T-helper 2 cell (primary cell): ENCODE data around the gene ARHGEF40.

Experiments
- DNase-seq, 5 experiments: peaks; one replicate each; pipeline versions ENCODE4 v3.0.0 to v3.0.0-alpha.2; 2012 to 2022

The ARHGEF40 gene

DNA sequence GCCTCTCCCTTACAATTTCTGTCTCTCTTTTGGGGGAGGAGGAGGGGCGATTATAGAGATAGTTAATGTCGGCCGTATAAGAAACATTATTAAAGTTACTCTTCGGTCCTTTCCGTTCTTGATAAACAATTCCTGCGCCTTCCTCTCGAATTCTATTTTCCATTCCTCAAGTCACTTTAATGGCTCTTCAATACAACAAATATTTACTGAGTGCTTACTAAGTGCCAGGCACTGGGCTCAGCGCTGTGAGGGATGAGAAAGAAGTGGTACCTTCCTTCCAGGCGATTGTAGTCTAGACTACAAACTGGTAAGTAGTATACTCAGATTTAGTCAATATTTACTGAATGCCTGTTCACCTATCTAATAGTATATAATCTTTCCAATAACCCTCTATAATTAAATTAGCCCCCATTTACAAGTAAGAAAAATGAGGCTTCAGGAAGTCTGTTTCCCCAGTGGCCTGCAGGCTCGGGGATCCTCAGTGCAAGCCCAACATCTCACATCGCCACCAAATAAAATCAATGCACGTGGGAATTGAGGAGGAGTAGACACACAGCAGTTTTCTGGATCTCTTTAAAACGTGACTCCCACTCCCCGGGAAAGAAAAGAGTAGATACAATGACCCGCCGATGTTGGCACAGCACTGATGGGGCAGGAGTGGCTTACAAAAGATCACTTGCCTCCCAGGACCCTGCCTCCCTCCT, 28.9 kb downstream of the ARHGEF40 start:
- no peak for DNase-seq

DNA sequence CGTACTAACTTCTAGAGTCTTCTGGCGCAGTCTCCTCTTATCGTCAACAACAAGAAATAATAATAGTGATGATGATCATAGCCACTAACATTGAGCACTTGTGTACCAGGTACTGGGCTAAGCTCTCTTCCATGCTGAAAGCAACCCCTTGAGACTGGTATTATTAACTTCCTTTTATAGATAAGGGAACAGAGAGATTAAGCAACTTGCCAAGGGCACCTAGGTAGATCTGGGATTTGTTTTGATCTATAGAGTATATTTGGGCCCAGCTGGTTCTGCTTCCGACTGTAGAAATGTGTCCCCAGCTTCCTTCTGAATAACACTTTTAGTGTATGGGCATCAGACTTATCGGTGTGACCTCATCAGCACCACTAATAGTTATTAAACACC, 29.5 kb downstream of the ARHGEF40 start:
- no peak for DNase-seq

DNA sequence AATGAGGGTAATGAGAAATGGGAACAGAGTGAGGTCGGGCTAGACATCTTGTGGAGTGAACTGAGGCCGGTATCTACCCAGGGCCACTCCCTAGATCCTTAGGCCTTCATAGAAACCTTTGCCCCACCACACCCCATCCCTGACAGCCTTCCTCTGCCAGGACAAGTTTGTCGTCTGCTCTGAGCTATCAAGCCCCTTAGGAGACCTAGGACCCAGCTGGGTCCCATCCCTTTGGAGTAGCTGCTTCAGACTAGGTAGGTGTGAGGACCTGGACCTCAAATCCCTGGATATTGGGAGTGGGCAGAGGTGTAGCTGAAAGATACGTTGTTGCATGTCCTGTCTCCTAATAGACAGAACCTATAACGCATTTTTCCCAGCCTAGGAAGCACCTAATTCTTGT, 30.8 kb downstream of the ARHGEF40 start, which contains the start of gene TMEM253:
TSS of gene TMEM253 (plus strand) at position 136 of the 400 bp plus-strand sequence. CDS start 278 bp downstream, outside the sequence.
- no peak for DNase-seq

DNA sequence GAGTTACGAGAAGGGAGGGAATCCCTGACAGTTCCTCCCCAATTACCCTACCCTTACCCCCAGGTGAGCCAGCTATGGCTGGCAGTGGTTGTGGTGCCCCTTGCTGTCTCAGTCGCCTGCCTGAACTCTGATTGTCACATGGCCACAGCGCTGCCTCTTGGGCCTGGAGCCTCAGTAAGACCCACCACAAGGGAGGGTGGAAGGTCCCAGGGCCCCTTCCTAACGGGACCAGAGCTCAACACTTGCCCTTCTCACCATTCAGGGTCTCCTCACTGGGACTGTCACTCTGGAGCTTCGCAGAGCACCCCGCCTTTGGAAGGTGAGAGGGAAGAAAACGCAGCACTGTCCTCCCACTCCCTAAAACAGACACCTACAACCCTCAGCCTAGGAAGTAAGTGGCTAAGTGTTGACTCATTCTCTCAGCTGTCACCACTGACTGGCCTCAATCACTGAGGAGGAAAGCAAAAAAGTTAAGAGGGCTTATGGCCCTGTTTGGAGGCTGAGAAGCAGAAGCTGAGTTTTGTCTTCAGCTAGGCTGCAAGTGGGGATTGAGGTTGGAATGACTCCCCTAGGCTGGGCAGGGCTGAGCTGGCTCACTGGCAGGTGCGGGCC, 31.8 kb downstream of the ARHGEF40 start:
- DNase-seq: no peak

DNA sequence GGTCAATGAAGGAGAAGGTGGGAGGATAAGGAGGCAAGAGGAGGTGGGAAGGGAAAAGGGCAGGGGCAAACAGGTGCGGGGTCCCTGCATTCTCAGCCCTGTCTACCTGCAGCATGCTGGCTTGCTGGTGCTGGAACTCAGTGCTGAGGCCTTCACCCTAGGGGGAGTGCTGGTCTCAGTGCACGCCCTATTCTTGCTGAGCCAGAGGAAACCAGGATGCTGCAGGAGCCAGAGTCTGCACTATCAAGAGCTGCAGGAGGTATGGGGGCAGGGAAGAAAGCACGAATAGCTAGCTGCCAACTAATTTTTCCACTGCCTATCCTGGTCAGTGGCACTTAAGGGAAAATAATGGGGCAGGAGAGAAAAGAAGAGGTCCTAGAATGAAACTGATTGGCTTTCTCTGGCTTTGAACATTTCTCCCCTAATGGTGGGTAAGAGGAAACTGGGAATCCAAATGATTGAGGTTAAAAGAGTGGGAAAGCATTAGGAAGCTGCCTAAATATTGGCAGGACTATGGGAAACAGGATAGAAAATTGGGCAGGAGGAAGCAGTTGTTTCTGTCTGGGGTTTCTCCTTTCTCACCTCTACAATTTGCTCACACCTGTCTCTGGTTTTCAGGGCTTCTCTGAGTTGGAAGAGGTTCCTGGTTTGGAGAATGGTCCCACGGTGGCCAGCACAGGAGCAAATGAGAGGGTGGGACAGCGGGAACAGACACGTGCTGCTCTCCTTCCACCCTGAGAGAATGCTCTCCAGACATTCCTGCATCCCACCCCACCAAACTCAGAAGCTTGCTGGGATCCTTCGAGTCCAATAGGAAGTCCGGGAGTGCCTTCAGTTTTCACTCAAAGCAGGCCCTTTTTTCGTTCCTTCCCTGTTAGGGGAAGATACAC, 32.7 kb downstream of the ARHGEF40 start:
- DNase-seq: no peak

DNA sequence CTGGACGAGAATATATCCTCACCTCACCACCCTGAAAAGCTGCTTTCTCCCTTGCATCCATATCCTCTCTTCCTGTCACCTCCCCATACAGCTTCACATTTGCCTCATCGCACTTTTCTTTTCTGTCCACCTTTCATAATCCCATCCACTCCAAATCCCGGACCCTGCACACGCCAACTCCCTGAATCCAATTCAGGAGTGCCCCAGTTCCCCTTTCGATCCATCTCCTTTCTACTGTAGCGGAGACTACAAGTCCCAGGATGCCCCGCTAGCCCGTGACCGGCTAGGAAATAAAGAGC, 33.3 kb downstream of the ARHGEF40 start:
- DNase-seq: no peak

DNA sequence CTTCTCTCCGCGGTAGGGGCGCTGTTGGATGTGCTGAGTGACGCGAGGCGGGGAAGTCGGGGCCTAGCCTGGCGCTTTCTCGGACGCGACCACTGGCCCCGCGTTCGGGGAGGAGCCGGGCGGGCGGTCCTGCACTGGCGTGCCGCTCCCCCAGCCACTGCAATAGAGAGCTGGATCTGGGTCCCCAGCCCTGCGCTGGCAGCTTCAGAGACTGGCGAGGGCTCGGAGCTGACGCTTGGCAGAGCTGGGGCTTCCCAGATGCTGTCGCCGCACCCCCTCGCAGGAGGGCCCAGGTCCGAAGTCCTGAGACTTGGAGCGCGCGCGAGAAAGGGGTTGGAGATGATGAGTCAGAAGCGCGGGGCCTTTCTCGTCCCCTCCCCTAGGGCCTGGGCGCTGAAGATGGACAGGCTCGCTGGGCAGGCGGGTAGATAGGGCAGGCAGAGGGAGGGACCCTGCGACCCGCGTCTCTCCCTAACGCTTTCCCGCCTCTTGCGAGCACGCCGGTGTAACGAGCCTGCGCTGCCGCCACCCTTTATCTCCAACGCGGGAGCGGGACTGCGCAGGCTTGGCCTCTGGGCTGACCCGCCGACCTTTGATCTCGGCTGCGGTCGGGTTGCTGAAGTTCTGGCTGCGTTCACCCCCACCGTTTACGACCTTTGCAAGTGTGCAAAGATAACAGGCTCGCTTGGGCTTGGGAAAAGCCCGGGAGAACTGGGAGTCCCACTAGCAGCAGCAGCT, 33.8 kb downstream of the ARHGEF40 start:
- DNase-seq: peak; percentile 77 to 97 (median 89)

DNA sequence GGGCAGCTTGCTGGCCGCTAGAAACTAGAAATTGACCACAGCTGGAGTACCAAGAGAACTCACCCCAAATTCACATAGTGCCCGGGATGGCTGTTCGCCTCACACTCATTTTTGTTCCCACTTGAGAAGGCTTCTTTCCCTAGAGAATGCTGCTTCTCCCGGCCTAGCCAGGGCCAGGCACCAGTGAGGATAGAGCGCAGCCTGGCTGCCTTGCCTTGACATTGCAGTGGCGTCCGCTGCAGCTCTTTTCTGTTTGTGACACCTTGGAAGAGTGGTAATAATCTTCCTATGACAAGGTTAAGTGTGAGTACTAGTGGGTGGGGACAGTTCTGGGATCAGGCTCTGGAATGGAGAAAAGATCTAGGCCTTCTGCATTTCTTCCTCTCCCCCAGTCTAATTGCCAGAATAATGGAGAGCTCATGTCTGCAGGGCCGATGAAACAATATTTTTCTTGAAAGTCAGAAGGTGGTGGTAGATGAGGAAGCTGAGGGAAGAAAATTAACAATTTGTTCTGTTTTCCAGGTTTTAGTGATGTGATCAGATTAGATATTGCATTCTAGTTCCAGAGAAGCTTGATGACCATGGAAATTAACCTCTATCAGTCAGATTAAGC, 34.5 kb downstream of the ARHGEF40 start:
- peak in 4 of 5 experiments; percentile 46 to 75 (median 50) for DNase-seq

DNA sequence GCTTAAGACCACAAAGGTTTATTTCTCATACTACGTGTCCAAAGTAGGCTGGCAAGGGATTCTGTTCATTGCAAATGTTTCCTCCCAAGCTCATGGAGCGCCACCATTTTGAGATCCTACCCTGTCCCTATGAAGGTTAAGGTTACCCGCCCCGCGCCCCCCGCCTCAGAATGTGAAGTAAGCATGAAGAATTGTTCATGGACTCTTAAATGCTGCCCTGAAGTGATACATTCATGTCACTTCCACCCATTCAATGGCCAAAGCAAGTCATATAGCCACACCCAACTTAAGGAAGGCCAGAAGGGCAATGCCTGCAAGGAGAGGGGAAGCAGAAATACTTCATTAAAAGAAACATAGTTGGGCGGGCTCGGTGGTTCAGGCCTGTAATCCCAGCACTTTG, 35.0 kb downstream of the ARHGEF40 start:
- no peak for DNase-seq

DNA sequence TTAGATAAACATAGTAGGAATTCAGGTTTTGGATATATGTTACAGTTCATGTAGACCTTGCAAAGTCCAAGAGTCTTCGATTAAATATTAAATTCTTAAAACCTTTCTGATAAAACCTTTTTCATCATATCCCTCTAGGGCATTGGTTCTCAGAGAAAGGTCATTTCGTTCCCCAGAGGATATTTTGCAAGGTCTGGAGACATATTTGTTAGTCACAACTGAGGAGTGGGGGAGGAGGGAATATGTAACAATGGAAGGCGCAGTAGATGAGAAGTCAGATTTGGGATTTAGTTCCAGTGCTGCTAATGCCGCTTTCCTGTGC, 36.0 kb downstream of the ARHGEF40 start:
- no peak for DNase-seq

DNA sequence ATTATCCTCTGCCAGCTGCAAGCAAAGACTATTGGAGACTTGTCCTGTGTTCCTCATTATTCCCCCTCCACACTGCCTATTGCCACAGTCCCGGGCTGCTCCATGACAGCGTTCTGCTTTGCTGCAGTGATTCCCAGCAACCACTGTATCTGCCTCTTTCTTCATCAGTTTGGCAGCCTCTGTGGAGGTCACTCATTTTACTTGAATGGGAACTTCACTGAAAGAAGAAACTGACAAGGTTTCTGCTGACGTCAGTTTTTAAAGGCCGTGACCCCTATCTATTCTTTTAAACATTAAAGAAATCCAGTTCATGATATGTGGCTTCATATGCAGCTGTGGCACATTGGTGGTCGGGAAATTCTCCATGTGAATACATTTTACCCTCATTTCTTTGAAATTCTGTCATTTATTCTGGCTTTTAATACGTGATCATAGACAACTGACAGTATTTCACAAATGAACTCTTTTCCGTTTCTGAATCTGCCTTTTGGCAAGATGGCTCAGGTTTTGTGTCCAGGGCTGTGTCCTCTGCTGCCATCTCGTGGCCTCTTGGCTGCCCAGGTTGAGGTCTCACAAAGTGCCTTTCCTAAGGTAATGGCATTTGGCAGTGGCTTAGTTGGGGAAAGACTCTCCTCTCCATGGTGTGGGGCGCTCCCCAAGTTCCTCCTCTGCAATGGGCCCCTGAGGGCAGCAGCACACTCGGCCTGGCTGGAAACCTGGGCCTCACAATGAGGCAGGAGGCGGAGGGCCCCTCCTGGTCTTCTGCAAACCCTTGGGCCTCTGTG, 36.6 kb downstream of the ARHGEF40 start:
- peak; percentile 47 to 79 (median 64) for DNase-seq

DNA sequence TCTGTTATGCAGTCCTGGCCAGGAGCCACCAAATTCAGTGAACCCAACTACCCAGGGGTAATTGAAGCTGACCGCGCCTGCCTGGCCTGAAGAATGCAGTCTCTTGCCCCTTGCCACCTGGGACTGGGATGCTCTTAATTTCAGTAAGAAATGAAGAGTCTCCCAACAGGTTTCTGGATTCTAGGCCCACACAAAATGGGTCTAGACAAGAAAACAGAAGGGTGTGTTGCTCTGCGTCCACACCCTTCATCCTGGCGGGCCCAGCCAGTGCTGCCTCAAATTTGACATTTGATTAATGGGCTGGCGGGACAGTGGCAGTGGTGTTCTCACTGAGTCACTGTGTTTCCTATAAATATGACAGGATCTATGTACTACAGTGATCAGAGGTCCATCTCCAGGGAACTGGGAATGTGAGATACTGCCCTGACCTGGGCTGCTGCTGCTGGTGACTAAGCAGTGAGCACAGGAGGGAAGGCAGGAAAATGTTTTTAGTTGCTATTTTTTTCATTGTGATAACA, 37.2 kb downstream of the ARHGEF40 start:
- no peak for DNase-seq

DNA sequence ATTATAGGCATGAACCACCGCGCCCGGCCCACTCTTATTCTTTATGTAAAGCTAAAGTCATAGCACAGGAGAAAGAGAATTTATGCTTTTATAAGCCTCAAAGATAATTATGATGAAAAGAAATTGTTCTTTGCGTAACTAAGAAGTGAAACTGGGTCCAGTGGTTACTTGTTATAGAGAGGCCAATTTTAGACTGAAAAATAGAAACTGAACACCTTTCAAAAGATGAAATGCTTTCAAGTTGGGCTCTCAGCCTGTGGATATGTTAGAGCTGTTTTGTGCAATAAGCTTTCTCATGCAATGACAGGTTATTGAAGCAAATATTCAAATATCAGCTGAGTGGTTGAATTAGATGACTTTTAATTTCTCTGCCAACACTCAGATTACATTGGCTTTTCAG, 38.7 kb downstream of the ARHGEF40 start:
- no peak for DNase-seq

DNA sequence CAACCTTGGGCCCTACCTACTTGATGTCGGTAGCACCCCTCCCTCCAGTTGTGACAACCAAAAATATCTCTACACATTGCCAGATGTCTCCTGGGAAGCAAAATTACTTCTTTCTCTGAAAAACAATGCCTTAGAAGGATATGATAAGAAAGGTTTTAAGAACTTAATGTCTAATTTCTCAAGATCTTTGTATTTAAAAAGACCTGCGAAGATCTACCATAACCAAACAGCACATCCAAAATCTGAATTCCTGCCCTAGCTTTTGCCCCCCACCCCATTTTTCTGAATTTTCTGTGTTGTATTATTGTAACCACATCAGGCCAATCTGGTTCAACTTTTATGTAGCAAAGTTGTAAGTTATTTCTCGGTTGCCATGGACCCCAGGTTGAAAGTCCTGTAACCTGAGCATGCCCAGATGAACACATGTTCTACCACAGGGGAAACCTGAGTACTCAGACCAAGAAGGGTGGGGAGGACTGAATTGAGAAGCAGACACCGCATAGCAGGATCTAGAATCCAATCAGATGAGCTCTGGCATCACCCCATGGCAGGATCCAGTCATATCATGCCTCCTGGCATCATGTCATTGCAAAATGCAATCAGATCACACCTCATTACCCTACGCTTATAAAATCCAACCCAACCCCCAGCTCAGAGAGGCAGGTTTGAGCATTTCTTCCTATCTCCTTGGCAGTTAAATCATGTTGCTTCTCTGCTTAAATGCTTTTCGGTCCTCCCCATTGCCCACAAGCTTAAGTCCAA, 39.5 kb downstream of the ARHGEF40 start:
- peak in 1 of 5 experiments; percentile 88 for DNase-seq

DNA sequence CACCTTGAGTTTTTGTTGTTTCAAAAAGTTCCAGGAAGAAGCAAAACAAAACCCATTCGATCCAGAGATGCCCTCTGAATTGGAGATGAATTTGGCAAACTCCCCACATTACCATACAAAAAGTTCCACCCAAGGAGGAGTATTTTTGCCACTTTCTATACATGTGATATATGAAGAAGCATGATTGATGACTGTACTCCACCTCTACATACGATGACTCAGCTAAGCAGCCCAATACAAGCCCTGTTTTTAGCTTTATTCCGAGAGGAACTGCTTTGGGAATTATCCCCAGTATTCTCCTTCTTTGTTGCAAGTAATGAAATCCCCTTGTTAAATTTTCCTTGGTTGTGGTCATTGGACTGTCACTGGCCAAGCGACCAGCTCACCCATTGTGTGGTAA, 42.2 kb downstream of the ARHGEF40 start:
- no peak for DNase-seq

DNA sequence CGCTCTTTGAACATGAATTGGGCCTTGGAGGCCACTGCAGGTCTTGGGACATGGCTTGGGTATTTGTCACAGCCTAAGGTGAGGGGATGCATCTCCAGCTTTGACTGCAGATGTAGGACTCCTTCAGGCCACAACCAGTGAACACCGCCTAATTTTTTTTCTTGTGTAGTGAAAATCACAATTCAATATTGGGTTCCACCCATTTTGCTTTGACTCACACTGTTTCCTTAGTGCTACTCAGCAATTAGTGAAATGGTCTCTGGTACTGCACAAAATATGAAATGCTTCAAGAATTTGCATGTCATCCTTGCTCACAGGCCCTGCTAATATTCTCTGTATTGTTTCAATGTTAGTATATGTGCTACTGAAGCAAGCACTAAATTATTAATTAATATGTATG, 43.3 kb downstream of the ARHGEF40 start:
- no peak for DNase-seq

DNA sequence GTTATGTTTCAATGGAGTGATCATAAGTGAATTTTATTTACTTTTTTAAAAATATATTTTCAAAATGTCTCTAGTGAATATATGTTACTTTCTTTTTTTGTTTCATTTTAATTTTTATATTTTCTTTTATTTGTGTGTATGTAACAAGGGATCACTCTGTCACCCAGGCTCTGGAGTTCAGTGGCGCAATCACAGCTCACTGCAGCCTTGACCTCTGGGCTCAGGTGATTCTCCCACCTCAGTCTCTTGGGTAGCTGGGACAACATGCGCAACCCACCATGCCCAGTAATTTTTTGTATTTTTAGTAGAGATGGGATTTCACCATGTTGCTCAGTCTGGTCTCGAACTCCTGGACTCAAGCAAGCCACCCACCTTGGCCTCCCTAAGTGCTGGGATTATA, 48.8 kb downstream of the ARHGEF40 start:
- DNase-seq: no peak

DNA sequence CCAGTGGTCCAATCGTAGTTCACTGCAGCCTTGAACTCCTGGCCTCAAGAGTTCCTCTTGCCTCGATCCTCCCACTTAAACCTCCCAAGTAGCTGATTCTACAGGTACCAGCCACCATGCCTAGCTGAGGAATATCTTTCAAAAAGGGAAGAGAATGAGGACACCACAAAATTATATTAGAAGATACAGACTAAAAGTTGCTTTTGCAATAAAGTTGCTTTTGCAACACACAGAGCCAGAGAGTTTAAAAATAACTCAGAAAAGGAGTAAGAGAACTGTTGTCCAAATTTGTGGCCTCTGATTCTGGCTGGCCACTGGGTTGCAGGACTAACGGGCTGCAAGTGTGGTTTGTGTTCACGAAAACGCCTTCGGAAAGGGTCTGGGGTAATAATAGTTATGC, 50.6 kb downstream of the ARHGEF40 start:
- no peak for DNase-seq

DNA sequence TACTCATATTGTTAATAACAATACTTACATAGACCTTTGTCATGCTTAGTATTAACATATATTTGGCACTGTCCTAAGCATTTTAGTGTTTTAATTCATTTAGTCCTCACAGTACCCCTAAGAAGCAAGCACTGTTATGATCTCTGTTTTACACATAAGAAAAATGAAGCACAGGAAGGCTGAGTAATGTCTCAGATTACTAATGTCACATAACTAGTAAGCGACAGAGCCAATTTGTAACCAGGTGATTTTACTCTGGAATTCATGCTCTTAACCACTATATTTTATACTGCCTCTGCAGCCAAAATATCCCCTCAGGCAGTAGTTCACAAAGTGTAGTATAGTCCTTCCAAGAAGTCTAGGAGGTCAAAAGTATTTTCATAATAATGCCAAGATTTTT, 51.0 kb downstream of the ARHGEF40 start:
- DNase-seq: no peak

DNA sequence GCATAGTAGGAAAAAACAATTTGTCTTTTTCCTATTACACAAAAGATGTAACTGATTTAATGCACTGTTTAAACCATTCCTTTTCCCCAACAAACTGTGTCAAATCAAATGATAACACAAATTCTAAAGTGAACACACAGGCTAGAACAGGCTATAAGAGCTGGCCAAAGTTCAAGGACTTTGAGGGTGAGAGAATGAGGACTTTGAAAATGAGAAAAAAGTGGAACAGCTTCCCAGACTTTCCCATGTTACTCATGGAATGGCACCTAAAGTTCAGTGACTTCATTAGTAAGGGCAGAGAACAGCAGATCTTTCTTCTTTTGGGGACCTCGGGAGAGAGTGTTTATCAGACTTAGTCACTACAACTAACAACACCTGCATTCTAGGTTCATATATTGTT, 53.3 kb downstream of the ARHGEF40 start:
- no peak for DNase-seq

DNA sequence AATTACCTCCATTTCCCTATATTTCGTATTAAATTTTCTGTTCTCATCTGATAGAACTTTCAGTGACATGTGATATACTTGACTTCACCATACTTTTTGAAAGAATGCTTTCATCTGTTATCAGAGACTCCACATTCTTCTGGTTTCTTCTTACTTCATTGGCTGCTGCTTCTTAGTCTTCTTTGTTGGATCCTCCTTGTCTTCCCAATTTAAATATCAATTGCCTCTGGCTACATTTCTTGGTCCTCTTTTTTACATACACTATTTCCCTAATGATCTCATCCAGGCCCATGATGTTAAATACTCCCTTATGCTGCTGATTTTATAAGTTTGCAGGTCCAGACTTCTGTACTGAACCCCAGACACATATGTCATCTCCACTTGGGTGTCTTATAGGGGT, 63.8 kb downstream of the ARHGEF40 start:
- no peak for DNase-seq
